Right renal cortex interstitium (tissue), 3 donors: ENCODE data around the gene RASL10B. TPM values are rescaled to one million over a fixed set of nuclear protein-coding genes. Genes with fewer than 3 reads are reported as not detected.

Experiments used
- DNase-seq, 3 donors: peaks; one replicate each; pipeline ENCODE4 v3.0.0-alpha.2; 2013; ENCODE audit warnings: low read depth in 3 of 3, low spot score in 2 of 3
- polyA plus RNA-seq, 3 donors: library from polyadenylated mRNA; unstranded; fragments of 120-200 nt; gene quantifications; one replicate each; pipeline ENCODE4 v1.2.1, GENCODE V29; 2013; ENCODE audit not compliant: insufficient read length in 3 of 3

RASL10B gene
- polyA plus RNA-seq, 3 donors = 10.2 to 12.9 (median 11.2) TPM

DNA sequence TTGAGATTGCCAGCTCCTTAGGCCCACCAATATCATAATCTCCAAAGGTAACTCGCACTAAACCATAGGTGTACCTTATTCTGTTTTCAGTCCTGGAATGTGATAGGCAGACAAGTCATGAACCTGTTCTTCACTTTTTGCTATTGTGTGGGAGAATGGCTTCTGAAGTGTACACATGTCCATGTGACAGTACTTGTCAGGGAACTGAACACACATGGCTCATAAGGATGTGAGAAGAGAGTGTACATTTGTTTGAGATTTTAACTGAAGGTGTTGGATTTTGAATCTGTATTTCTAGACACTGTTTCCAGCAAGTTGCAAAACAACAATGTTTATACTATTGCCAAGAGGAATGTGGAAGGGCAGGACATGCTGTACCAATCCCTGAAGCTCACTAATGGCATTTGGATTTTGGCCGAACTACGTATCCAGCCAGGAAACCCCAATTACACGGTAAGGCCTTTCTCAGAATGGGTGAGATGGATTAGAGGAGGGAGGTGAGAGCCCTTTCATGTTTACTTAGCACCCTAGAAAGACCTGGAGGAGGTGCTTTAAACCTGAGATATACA, 14.5 kb upstream of the RASL10B start:
- DNase-seq = no peak

DNA sequence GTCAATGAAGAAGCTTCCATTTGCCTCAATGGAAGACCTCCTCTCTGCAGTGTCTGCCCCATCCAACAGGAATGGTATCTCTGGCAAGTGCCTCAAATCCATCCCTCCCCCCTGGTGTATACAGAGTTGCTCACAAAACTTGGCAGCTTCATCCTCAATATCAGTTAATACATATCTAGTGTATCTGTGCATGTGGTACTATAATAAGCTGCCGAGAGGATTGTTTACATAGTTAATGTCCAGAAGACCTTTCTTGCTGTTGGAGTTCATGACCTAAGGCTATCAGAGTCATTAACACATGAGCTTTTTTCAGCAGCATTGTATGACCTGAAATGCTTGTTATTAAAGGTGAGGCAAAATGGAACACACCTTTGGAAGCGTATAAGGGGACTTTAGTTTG, 14.0 kb upstream of the RASL10B start:
- DNase-seq = no peak

DNA sequence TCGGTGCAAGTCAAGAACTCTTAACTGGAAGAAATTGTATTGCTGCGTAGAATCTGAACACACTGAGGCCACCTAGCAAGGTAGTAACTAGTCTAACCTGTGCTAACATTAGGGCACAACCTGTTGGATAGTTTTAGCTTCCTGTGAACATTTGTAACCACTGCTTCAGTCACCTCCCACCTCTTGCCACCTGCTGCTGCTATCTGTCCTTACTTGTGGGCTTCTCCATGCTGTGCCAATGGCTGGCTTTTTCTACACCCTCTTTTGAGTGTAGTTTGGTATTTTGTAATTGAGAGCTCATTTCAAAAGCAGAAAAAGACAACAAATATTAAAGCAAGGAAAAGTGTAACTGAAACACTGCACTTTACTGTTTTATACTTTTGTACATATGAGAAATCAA, 7.7 kb upstream of the RASL10B start:
- no peak for DNase-seq

DNA sequence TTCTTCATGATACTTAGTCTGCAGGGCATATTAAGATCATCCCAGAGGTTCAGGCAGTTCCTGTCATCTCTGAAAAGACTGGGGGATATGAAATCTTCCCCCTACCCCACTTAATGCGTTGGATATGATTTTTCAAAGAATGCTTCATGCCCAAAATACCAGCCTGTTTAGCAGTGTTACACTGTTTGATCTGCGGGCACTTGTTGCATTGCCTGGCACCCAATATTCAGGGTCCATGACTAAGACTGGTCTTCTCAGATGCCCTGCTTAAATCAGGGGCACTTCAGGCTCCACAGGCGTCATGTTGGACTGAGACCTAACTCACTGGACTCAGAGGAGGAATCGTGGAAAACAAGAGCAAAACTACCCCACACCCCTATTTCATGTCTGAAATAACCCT, 6.4 kb upstream of the RASL10B start:
- no peak for DNase-seq

DNA sequence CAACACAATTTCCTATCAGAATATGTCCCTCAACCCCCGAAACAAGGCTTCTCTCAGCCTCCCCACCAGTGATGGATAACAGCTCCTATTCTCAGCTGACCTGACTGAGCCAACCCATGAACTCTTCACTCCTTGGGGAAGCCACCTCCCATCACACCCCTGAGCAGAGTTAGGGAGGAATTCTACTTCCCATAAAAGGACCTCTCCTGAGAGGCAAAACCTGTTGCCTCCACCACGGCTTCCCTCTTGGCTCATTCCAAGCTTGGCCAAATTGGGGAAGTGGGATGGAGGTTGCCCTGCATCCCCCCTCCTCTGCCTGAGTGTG, 5.7 kb upstream of the RASL10B start:
- no peak for DNase-seq

DNA sequence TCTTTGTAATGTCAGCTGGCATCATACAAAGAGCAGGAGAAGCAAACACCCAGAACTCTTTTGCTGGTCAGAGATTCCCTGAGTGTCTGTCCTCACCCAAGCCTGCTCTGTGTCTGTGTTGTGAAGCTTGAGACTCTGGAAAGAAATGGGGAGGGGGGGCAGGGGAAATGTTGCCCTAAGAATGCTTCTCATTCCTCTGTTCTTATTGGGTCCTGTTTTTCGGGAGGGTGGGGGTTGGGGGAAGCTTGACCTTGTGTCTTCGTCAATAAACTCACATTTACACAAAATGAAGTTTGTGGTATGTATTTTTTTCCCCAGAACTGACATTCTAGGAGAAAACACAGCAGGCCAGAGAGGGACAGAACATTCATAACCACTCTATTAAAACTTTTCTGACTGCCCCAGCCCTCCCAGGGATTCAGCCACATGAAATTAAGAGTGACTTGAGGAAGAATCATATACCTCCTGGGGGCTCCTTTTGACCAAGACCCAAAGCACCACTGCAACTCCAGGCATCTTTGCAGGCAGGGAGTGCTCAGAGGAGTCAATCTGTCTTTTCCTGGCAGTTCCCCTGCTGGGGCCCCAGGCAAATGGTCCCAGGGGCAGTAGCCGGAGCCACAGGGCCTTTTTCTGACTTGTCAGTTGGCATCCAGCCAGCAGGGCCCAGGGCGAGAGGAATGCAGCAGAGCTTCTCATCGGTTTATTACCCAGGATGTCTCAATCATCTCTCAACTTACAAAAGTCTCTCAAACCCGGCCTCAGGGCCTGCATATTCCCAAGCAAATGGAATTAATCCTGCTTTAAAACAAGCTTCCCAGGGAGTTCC, 5.1 kb upstream of the RASL10B start:
- DNase-seq = peak in 1 of 3 donors; percentile 51

DNA sequence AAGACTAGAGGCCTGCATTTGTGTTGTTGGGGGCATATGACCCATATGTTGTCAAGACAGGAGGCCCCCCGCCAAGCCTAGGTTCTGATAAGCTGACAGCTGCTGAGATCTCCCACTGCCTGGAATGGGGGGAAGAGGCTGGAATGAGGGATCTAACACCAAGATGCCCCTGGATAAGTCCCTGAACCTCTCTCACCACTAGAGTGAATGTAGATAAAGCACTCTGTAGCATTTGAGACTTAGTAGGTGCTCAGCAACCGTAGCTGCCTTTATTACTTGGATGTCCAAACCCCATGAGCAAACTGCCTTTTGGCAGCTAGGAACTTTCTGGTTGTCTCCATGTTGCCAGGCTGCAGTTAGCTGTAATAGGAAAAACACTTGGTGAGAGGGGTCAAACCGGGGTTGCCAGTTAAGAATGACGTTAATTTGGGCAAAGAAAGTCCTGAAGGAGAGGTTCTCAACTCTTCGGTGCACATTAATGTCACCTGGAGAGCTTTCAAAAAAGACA, 4.4 kb upstream of the RASL10B start:
- DNase-seq = no peak

DNA sequence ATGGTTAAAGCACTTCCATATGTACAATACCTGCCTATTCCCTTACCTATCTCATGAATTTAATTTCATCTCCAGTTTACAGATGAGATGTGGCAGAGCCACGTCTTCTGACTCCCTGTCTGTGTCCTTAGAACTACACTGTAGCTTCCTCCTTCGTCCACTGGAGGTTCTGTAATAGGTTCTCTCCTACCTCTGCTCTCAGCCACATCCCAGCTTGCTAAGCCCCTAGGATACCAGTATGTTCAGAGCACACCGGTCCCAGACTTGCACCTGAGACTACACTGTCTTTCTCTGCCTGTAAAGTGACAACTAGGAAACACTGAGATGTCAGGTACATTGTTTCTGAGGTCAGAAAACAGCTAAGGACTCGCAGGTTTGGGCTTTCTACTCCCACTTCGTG, 3.8 kb upstream of the RASL10B start:
- DNase-seq = no peak

DNA sequence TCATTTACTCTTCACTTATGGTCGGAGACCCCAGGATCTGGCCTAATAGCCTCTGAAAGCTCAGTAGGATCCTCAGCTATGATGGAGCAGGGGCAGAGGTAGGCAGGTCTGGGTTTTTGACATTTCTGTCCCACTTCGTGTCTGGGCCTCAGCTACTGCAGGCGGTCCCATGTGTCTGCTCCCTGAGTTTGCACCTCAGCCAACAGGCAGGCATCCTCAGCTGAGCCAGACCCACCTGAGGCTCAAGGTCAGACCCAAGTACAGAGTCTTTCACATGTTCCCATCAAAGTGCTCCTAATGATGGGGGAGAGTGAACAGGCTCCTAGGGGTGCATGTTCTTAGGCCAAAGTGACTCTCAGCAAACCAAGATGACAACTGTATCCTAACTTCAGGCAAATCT, 2.9 kb upstream of the RASL10B start:
- DNase-seq = no peak

DNA sequence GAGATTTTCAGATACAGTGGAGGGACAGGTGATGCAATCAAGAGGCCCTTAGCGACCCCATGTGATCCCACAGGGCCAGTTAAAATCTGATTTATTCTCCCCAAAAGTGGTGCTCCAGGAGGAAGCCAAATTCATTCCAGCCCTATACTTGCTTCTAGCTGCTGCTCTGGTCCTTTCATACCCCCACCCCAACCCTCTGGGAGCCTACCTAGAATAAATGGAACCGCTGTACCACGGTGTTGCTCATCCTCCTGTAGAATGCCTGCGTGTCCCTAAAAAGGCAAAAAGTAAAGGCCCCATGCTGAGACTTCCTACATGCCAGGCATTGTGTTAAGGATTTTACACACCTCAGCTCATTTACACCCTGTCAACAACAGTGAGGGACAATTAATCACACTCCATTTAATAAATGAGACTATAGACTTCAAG, 2.0 kb upstream of the RASL10B start:
- no peak for DNase-seq

DNA sequence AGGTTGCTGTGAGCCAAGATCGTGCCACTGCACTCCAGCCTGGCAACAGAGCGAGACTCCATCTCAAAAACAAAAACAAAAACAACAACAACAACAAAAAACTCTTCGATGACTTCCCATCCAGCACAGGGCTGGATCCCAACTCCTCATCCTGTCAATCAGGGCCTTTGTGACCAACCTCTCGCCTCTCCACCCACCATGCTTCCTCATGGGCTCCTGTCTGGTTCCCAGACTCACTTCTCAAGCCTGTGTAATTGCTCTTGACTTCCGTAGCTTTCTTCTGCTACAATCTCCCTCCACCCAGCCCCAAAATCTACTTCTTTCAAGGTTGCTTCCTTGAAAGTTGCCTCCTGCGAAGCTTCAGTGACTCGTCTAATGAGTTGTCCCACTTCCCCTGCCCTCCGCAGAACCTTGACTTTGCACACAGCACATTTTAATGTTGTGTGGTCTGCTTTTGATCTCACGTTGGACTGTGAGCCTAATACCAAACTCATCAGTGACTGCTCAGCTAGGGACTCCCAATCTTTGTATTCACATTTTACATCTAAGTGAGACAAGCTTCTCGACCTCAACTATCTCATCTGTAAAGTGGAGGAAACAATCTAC, 936 bp upstream of the RASL10B start:
- DNase-seq = no peak

DNA sequence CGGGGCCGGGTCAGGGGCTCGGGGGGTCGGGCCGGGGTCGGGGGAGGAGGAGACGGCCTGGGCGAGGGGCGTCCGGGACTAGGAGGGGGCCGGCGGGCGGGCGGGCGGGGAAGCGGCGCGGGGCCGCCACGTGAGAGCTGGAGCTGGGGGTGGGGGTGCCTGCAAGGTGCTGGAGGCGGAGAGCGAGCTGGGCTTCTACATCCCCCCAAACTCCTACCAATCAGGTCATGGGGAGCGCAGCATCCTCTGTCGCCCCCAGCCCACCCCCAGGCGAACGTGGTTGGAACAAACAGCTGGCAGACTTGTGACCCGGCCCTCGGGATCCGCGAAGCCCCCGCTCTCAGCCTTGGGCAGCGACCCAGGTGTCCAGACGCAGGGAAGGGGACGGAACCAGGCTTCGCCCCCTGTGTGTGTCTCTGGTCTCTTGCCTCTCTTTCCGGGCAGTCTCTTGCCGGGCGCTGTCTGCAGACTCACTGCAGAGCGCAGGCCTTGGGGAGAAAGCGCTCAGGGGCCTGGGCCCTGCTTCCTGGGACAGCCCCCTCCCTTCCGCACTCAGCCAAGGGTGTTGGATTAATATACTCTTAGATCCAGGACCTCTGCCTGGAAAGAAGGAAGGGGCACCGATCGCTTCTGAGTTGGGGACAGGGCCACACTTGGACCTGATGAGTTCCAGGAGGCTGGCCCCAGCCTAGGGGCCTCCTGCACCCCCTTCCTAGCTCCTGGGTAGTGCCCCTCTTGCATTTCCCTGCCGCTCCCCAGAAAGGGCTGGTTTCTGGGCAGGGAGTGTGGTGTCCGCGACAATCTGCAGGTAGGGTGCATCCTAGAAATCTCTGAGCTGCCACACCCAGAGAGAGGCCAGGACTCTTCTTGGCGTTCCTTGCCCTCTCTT, 722 bp downstream of the RASL10B start:
- no peak for DNase-seq

DNA sequence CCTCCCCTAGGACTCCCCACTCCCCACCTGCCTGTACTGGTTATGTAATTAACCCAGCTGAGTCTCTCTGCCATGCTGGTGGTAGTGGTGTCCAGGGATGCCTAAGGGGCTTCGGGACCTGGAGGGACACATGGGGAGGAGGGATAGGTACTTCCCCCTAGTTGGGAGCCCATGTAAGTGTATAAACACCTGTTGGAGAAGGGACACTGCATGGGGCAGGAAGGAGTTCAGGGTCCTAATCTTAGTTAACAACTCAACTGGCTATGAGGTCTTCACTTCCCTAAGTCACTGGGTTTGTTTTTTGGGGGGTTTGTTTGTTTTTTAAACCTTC, 1.3 kb downstream of the RASL10B start:
- no peak for DNase-seq

DNA sequence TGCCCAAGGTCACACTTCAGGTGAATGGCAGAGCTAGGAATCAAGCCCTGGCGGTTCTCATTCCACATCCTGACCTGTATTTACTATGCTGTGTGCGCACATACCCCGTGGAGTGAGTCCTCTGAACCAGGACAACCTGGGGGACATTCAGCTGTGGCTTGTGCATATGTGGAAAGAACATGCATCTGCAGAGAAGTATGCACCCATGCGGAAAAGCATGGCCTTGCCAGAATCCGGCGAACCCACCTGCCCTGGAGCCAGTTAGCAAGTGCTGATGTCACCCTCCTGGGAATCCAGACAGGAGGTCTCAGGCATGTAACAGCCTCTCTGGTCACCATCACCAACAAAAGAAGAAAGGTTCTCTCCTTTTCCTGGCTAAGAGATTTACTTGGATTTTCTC, 1.9 kb downstream of the RASL10B start:
- DNase-seq = no peak

DNA sequence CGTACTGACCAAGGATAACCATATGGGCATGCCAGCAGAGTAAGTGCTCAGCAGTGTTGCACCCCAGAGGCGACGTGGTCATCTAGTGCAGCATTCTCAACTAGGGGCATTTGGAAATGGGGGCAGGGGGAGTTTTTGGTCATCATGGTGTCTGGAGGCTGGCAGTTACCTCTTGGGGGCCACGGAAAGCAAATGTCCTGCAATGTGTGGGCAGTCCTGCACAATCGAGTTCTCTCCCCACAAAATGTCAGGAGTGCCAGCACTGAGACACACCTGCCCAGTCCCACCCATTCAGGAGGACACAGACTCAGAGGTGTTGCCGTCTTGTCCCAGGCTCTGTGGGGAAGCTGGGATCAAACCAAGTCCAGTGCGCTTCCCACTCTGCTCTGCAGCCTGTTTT, 3.0 kb downstream of the RASL10B start:
- DNase-seq = no peak

DNA sequence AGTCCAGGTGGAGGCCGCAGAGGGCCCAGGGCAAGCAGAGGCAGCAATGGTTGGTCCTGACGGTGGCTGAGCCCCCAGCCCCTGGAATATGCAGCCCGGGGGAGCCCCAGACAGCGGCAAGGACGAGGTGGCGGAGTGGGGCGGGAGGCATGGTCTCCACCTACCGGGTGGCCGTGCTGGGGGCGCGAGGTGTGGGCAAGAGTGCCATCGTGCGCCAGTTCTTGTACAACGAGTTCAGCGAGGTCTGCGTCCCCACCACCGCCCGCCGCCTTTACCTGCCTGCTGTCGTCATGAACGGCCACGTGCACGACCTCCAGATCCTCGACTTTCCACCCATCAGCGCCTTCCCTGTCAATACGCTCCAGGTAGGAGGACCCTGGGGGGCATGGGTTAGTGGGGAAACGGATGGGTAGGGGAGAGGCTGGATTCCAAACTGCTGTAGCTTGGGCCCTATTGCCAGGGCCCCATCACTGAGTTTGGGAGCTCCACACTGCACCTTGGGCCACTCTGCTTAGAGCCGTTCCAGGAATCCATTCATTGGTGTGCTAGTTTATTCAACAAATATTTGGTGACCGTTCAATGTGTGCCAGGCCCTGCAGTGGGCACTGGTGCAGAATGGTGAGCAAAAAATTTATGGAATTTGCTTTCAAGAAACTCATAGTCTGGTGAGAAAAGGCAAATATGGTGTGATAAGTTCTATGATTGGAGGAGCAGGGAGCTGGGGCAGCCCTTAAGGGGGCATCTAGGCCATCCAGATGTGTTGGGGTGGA, 3.8 kb downstream of the RASL10B start:
- no peak for DNase-seq

DNA sequence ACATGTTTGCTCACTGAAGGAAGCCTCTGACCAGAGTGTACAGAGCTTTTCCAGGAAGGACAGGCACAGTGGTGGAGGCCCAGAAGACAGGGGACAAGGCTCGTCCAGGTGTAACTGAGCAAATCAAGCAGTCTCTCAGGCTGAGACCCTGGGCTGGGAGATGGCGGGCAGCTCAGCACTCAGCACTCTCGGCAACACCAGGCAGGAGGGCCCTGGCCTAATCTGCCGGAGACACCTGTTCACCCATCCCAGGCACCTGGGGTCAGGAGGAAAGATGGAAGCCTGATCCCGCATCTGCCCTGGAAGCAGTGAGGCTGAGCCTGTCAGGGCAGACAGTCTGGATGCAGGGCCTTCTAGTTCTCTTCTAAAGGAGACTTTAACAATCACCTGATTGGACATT, 4.8 kb downstream of the RASL10B start:
- DNase-seq = no peak

DNA sequence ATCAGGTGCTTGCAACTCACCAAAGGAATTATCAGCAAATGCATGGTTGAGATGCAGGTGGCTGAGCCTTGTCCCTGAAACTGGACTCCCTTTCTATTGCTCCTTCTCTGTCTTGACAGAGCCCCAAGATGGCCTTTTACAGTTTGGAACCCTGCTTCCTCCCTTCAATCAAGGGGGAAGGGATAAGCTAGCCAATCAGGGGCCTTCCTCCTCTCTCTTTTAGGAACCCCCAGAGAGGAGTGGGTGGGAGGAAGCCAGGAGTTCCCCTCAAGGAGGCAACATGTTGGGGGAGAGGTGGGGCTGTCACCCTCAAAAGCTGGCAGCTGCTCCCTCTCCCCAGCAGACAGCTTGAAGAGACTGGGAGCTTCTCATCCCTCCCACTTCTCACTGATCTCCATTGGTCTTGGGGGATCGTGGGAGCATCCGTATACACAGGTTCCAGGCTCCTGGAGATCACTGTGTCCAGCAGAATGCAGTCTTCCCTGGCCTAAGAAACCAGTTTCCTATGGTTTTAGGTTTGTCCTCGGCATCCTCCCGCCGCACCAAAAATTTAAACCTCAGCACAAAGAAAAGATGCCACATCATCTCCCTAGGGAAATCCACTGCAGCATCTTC, 7.2 kb downstream of the RASL10B start:
- DNase-seq = no peak

DNA sequence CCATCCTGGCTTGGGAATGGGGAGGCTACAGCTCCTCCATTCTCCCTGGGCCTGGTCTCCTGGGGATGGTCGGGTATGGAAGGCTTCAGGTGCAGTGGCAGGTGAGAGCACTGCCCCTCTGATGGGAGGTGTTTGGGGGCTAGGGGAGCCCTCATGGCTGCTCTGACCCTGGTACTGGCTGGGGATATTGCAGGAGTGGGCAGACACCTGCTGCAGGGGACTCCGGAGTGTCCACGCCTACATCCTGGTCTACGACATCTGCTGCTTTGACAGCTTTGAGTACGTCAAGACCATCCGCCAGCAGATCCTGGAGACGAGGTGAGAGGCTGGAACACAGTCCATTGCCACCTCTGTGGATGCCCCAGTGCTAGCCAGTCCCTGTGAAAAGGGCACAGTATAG, 8.8 kb downstream of the RASL10B start:
- no peak for DNase-seq
